Right forelimb (tissue), 1 donor: ENCODE results near the gene UBXN6.

Experiments used
- DNase-seq: peaks from one replicate; pipeline ENCODE4 v3.0.0-alpha.2; 2018

UBXN6 gene

DNA sequence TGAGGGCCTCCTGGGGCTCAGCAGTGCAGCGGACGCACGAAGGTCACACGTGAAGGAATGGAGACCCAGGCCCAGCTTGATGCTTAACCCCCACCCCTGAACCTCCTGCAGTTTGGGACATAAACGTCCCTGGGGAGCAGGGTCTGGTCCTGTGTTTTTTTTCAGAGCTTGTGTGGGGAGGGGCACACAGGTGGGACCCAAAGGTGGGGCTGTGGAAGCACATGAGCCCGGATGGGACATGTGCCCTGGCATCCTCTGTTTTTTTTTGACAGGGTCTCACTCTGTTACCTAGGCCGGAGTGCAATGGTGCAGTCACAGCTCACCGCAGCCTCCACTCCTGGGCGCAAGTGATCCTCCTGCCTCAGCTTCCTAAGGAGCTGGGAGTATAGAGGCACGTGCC is 20.5 kb downstream of the UBXN6 start:
- DNase-seq = no peak

DNA sequence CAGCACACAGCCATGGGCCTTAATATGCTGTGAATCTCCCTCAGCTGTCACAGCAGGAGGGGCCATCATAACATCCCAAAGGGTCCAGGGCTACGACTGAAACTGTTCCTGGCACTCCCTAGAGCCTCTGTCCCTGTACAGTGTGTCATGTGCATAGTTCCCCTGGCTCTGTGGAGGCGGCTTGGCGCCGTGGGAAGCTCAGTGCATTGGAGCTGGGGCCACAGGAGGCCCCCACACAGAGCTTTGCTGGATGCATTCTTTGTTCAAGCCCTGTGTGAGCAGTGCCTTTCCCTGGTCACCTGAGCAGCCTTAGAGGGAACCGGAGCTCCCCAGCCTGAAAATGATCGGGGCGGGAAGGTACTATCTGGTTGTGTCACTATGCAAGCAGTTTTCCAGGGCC is 21.4 kb downstream of the UBXN6 start:
- DNase-seq = no peak

DNA sequence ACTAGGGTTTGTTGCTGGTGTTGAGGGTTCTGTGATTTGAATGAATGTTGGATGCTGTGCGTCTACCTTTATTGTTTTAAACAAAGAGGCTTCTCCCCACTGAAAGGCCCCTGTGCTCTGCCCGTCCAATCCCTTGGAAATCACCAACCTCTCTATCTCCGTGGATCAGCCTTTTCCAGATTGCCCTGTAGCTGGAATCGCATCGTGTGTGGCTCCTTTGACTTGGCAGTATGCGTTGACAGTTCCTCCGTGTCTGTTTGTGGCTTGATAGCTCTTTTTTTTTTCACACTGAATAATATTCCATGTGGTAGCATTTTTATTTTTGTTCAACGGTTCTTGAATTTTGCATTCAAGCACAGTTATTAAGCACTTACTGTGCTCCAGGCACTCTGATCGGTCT is 23.2 kb downstream of the UBXN6 start:
- DNase-seq = no peak

DNA sequence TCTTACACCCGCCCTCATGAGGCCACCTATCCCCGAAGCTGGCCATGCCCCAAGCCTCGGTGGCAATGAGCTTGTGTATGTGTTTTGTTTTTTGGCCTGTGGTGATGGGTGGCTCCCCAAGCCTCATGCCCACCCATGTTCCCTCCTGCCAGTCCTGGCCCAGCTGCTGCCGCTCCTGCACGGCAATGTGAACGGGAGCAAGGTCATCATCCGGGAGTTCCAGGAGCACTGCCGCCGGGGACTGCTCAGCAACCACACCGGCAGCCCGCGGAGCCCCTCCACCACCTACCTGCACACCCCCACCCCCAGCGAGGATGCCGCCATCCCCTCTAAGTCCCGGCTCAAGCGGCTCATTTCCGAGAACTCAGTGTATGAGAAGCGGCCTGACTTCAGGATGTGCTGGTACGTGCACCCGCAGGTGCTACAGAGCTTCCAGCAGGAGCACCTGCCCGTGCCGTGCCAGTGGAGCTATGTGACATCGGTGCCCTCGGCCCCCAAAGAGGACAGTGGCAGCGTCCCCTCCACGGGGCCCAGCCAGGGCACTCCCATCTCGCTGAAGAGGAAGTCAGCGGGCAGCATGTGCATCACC is 24.6 kb downstream of the UBXN6 start:
- no peak for DNase-seq

GRCh38 chr19:4431808-4432674 is 25.6 kb downstream of the UBXN6 start:
- DNase-seq = no peak

- DNase-seq = no peak
Observed at GRCh38 chr19:4431296-4431695, 26.3 kb downstream of the UBXN6 start.

DNA sequence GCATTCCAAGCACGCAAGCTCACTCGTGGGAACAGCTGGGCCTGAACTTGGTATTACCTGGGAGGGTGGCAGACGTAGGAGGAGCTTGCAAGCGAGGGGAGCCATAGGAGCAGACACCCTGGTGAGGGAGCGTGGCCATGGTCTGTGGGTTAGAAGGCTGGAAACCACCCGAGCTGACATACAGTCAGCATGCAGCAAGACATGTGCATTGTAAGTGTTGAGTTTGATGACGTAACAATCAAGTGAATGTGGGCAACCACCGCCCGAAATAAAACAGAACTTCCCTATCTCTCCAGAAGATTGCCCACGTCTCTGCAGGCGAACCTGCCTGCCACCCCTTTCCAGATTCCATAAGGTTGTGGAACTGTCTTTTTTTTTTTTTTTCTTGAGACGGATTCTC is 26.8 kb downstream of the UBXN6 start:
- no peak for DNase-seq

GRCh38 chr19:4429771-4430171 is 27.8 kb downstream of the UBXN6 start:
- no peak for DNase-seq

GRCh38 chr19:4429256-4429655 is 28.3 kb downstream of the UBXN6 start:
- no peak for DNase-seq

DNA sequence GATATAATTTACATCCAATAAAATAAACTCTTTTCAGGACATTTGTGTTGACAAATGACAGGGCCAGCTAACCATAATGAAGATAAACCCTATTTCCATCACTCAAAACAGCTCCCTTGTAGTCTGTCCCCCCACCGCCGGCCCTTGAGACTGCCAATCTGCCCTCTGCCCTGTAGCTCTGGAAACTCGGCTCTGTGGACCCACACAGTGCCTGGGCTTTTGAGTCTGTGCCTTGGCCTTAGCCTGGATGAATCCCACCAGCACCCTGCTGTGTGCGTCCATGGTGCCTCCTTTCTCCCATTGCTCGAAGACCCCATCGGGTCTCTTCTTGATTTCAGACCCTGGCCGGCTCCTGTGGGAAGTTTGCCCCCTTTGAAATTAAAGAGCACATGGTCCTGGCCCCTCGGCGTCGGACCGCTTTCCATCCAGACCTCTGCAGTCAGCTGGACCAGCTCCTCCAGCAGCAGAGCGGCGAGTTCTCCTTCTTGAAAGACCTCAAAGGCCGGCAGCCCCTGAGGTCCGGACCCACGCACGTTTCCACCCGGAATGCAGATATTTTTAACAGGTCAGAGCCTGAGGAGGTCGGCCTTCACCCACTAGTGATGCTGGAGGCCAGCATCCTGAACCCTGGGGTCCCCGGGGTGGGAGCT is 29.1 kb downstream of the UBXN6 start:
- DNase-seq = no peak

- DNase-seq = no peak
Observed at GRCh38 chr19:4425537-4425936, 32.1 kb downstream of the UBXN6 start.

GRCh38 chr19:4423416-4424126 is 34.0 kb downstream of the UBXN6 start:
- no peak for DNase-seq

DNA sequence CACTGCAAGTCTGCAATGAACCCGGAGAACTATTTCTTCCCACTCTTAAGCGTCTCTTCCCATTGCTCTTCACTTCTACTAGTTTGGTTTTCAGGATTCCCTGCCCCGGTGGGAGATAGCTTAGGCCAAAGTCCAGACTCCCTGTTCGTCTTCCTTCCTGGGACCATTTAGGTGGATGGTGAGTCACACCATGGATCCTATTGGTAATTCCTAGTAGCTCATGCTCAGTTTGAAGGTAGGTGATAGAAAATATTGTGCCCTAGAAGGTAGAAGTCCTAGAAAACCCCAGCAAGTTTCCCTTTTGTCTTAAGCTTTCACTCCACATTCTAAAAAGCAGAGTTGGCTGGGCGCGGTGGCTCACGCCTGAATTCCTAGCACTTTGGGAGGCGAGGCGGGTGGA is 41.3 kb downstream of the UBXN6 start:
- DNase-seq = no peak

- no peak for DNase-seq
Observed at GRCh38 chr19:4415352-4415751, 42.2 kb downstream of the UBXN6 start.

- no peak for DNase-seq
Observed at GRCh38 chr19:4414800-4415321, 42.7 kb downstream of the UBXN6 start.

DNA sequence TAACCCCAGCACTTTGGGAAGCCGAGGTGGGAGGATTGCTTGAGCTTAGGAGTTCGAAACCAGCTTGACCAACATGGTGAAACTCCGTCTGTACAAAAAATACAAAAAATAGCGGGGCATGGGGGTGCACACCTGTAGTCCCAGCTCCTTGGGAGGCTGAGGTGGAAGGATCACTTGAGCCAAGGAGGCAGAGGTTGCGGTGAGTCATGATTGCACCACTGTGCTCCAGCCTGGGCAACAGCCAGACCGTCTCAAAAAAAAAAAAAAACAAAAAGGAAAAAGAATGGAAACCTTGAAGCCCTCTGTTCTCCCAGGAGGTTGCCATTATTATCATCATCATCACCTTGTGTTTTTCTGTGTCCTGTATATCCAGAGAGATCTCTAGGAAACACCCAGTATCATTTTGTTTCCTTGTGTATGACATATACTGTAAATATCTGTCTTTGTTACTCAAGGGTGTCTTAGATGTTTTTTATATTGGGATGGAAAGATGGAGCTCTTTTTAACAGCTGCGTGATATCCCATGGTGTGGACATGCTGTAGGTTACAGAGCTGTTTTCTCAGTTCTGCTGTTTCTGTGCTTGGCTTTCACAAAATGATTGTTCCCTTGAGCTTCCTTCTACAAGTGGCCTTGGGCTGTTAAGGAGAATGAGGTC is 43.3 kb downstream of the UBXN6 start:
- DNase-seq = no peak

GRCh38 chr19:4413588-4413987 is 44.0 kb downstream of the UBXN6 start:
- no peak for DNase-seq

DNA sequence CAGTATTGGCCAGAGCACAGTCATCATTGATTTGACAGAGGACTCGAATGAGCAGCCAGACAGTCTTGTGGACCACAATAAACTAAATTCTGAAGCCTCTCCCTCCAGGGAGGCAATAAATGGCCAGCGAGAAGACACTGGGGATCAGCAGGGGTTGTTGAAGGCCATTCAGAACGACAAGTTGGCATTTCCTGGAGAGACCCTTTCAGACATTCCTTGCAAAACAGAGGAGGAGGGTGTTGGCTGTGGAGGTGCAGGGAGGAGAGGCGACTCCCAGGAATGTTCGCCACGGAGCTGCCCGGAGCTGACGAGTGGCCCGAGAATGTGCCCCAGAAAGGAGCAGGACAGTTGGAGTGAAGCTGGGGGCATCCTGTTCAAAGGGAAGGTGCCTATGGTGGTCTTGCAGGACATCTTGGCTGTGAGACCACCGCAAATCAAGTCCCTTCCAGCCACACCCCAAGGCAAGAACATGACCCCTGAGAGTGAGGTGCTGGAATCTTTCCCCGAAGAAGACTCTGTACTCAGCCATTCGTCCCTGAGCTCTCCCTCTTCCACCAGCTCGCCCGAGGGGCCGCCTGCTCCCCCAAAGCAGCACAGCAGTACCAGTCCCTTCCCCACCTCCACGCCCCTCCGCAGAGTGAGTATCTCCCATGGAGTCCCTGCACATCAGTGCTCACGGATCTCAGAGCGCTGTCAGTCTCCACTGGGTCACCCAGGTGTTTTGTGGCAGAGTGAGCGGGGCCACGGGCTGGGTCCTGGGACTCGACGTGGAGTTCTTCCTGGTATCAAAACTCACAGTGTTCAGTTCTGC is 48.3 kb downstream of the UBXN6 start:
- DNase-seq = no peak

- DNase-seq = no peak
Observed at GRCh38 chr19:4406626-4407025, 51.0 kb downstream of the UBXN6 start.

GRCh38 chr19:4405977-4406376 is 51.6 kb downstream of the UBXN6 start:
- DNase-seq = no peak

DNA sequence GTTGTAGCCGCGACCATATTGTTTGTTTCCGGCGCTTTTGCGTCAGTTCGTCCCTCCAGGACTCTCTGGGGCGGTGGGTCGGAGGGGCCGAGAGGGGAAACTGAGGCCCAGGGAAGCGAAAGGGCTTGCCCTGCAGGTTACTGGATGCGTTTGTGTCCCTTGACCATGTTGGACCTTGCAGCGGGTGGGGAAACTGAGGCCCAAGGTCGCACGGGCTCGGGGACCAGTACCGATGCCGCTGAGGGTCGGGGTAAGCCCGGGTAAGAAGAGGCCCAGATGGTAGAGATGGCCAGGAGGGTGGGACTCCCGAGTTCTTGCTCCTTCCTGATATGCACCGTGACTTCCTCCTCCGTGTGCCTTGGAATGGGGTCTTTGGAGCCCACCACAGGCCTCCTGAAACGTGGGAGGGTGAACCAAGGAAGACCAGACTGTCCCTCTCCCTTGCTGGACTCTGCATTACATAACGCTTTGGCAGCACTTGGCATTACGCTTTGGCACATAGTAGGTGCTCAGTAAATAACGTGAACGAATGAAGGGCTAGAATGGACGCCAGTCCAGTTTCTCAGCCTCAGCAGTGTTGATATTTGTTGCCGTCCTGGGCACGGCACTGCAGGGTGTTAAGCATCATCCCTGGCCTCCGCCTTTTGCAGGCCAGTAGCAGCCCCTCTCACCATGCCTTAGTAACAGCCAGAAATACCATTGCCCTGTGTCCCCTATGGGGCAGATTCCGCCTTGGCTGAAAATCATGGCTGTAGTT is 54.4 kb downstream of the UBXN6 start:
- DNase-seq = no peak
